Measurements from ENCODE around the gene POU2AF1. TPM values are rescaled to one million over a fixed set of nuclear protein-coding genes. Genes with fewer than 3 reads are reported as not detected.

POU2AF1 gene
- total RNA-seq, 1 donor from 2014 or later, result not detected

GRCh38 chr11:111370902-111371578 is 8.0 kb downstream of the POU2AF1 start:
- TF ChIP-seq CTCF (IDR thresholded peaks at IDR 0.05), result no peak
- Mint-ChIP-seq H3K9me3 (ENCODE audit: unreplicated experiment) (no peaks in the 10 kb centered on the region), H3K4me1 (ENCODE audit: unreplicated experiment) (no peaks in the 10 kb centered on the region), H3K27ac (ENCODE audit: unreplicated experiment) (no peak overlapping the region), H3K27me3 (ENCODE audit: unreplicated experiment) (peaks cover 28% of the 10 kb centered on the region), H3K36me3 (ENCODE audit: unreplicated experiment) (no peaks in the 10 kb centered on the region), H3K4me3 (ENCODE audit: unreplicated experiment) (no peak overlapping the region)
- no peak for DNase-seq (ENCODE audit: extremely low spot score, unreplicated experiment)

- Mint-ChIP-seq H3K36me3 (ENCODE audit: unreplicated experiment) (no peaks in the 10 kb centered on the region), H3K27me3 (ENCODE audit: unreplicated experiment) (peaks cover 25% of the 10 kb centered on the region), H3K4me1 (ENCODE audit: unreplicated experiment) (no peaks in the 10 kb centered on the region), H3K4me3 (ENCODE audit: unreplicated experiment) (no peak overlapping the region), H3K9me3 (ENCODE audit: unreplicated experiment) (no peaks in the 10 kb centered on the region), H3K27ac (ENCODE audit: unreplicated experiment) (no peak overlapping the region)
- TF ChIP-seq CTCF (IDR thresholded peaks at IDR 0.05), result no peak
- no peak for DNase-seq (ENCODE audit: extremely low spot score, unreplicated experiment)
These were observed 8.7 kb downstream of the POU2AF1 start for GRCh38 chr11:111370270-111370901.

- H3K4me3 Mint-ChIP-seq (ENCODE audit: unreplicated experiment), result no peak overlapping the region
- no peaks in the 10 kb centered on the region for H3K36me3 Mint-ChIP-seq (ENCODE audit: unreplicated experiment)
- H3K4me1 Mint-ChIP-seq (ENCODE audit: unreplicated experiment), result no peaks in the 10 kb centered on the region
- no peaks in the 10 kb centered on the region for H3K9me3 Mint-ChIP-seq (ENCODE audit: unreplicated experiment)
- no peak for DNase-seq (ENCODE audit: extremely low spot score, unreplicated experiment)
- peaks cover 22% of the 10 kb centered on the region for H3K27me3 Mint-ChIP-seq (ENCODE audit: unreplicated experiment)
- no peak for TF ChIP-seq CTCF (IDR thresholded peaks at IDR 0.05)
- no peak overlapping the region for H3K27ac Mint-ChIP-seq (ENCODE audit: unreplicated experiment)
These were observed 10.9 kb downstream of the POU2AF1 start for GRCh38 chr11:111368285-111368560.

- Mint-ChIP-seq H3K27me3 (ENCODE audit: unreplicated experiment) (peaks cover 16% of the 10 kb centered on the region), H3K27ac (ENCODE audit: unreplicated experiment) (no peak overlapping the region), H3K4me3 (ENCODE audit: unreplicated experiment) (no peak overlapping the region), H3K4me1 (ENCODE audit: unreplicated experiment) (no peaks in the 10 kb centered on the region), H3K9me3 (ENCODE audit: unreplicated experiment) (no peaks in the 10 kb centered on the region), H3K36me3 (ENCODE audit: unreplicated experiment) (no peaks in the 10 kb centered on the region)
- no peak for DNase-seq (ENCODE audit: extremely low spot score, unreplicated experiment)
- no peak for TF ChIP-seq CTCF (IDR thresholded peaks at IDR 0.05)
These were observed 11.4 kb downstream of the POU2AF1 start for GRCh38 chr11:111367411-111368284.
